Breast epithelium (tissue), 4 donors: ENCODE data around the gene DNAH9. TPM values are rescaled to one million over a fixed set of nuclear protein-coding genes. Genes with fewer than 3 reads are reported as not detected.

Experiments used
- DNase-seq, 2 donors: peaks; one replicate each; pipeline ENCODE4 v3.0.0-alpha.2; 2019; ENCODE audit warnings: low spot score in 2 of 2
- H3K27ac ChIP-seq, 2 donors: fragments of 200-600 bp; sonication (generic) in 1 of 2; one replicate each; pipeline ENCODE4 v1.5.1; 2016 to 2019; ENCODE audit warnings: mild to moderate bottlenecking in 1 of 2
- H3K27me3 ChIP-seq, 2 donors: fragments of 200-600 bp; sonication (generic) in 1 of 2; one replicate each; pipeline versions ENCODE4 v1.5.1 to v1.6.0; 2017 to 2019; ENCODE audit warnings: control low read depth in 1 of 2, mild to moderate bottlenecking in 1 of 2
- H3K36me3 ChIP-seq: fragments of 200-600 bp; one replicate; pipeline ENCODE4 v1.5.1; 2019
- H3K4me1 ChIP-seq, 2 donors: fragments of 200-600 bp; sonication (generic); one replicate each; pipeline ENCODE4 v1.5.1; 2016 to 2019; ENCODE audit warnings: control low read depth in 1 of 2
- H3K4me3 ChIP-seq, 3 donors: fragments of 200-600 bp; sonication (generic); 1 replicate in 2 of 3; 2 replicates in 1 of 3; pipeline ENCODE4 v1.5.1; 2016 to 2019; ENCODE audit warnings: mild to moderate bottlenecking in 3 of 3, moderate library complexity in 2 of 3
- H3K9me3 ChIP-seq, 2 donors: fragments of 200-600 bp; sonication (generic) in 1 of 2; one replicate each; pipeline ENCODE4 v1.5.1; 2016 to 2019; ENCODE audit warnings: control low read depth in 1 of 2
- CTCF ChIP-seq, 3 donors: fragments of 450-650 bp; IDR thresholded peaks; one replicate each; pipeline ENCODE4 v1.5.1; 2016 to 2017; ENCODE audit warnings: antibody characterized with exemption in 3 of 3, mild to moderate bottlenecking in 3 of 3, moderate library complexity in 3 of 3
- POLR2A ChIP-seq: fragments of 450-650 bp; IDR thresholded peaks from one replicate; pipeline ENCODE4 v1.6.1; 2016; ENCODE audit warnings: antibody characterized with exemption, mild to moderate bottlenecking, moderate library complexity
- POLR2AphosphoS5 ChIP-seq, 3 donors: sonication (generic); formaldehyde crosslinking; IDR thresholded peaks; one replicate each; pipeline ENCODE4 v1.6.1; 2017; ENCODE audit warnings: antibody characterized with exemption in 3 of 3
- intact Hi-C: fragments of 100-400 bp; cut with DNase I; formaldehyde crosslinking; loops from one replicate; pipeline ENCODE4 v1.15.1; 2023; ENCODE audit warnings: low total_unique reads
- total RNA-seq, 3 donors: library from RNA; depleted of rRNA; stranded (reverse); fragments of >200 nt; gene quantifications; one replicate each; pipeline ENCODE4 v1.1.0, GENCODE V29; 2016

DNAH9 gene
- total RNA-seq, 3 donors from 2014 or later = 0.66 to 3.5 (median 1.2) TPM

- H3K4me3 ChIP-seq = no peak overlapping the region
- no peak for DNase-seq
- no peaks in the 10 kb centered on the region for H3K36me3 ChIP-seq
- TF ChIP-seq POLR2AphosphoS5 (IDR thresholded peaks at IDR 0.05) (no peak), POLR2A (no peak), CTCF (IDR thresholded peaks at IDR 0.05) (no peak)
- H3K9me3 ChIP-seq = no peaks in the 10 kb centered on the region
- H3K27me3 ChIP-seq = no peaks in the 10 kb centered on the region
- intact Hi-C loops = no loop called here
- H3K4me1 ChIP-seq = no peaks in the 10 kb centered on the region
- no peak overlapping the region for H3K27ac ChIP-seq
Observed at GRCh38 chr17:11823862-11824261, 225.6 kb downstream of the DNAH9 start.

- Histone ChIP-seq H3K27me3 (no peaks in the 10 kb centered on the region), H3K4me3 (no peak overlapping the region), H3K36me3 (no peaks in the 10 kb centered on the region), H3K9me3 (no peaks in the 10 kb centered on the region), H3K4me1 (no peaks in the 10 kb centered on the region), H3K27ac (no peak overlapping the region)
- intact Hi-C loops = no loop called here
- no peak for DNase-seq
- no peak for TF ChIP-seq CTCF (IDR thresholded peaks at IDR 0.05)
- no peak for TF ChIP-seq POLR2A
- TF ChIP-seq POLR2AphosphoS5 (IDR thresholded peaks at IDR 0.05) = no peak
Observed at GRCh38 chr17:11825572-11826209, 227.4 kb downstream of the DNAH9 start.

- TF ChIP-seq CTCF (IDR thresholded peaks at IDR 0.05) = no peak
- no peak for TF ChIP-seq POLR2A
- no peak for TF ChIP-seq POLR2AphosphoS5 (IDR thresholded peaks at IDR 0.05)
- Histone ChIP-seq H3K27ac (no peak overlapping the region), H3K9me3 (no peaks in the 10 kb centered on the region), H3K4me3 (no peak overlapping the region), H3K4me1 (no peaks in the 10 kb centered on the region), H3K36me3 (no peaks in the 10 kb centered on the region), H3K27me3 (no peaks in the 10 kb centered on the region)
- no peak for DNase-seq
- intact Hi-C loops = no loop called here
Observed at GRCh38 chr17:11832401-11833137, 234.3 kb downstream of the DNAH9 start.

GRCh38 chr17:11836508-11836907, 238.2 kb downstream of the DNAH9 start:
- intact Hi-C loops = no loop called here
- TF ChIP-seq POLR2A = no peak
- no peak for TF ChIP-seq CTCF (IDR thresholded peaks at IDR 0.05)
- no peak for TF ChIP-seq POLR2AphosphoS5 (IDR thresholded peaks at IDR 0.05)

GRCh38 chr17:11840052-11840451, 241.8 kb downstream of the DNAH9 start:
- Histone ChIP-seq H3K4me1 (no peaks in the 10 kb centered on the region), H3K9me3 (no peaks in the 10 kb centered on the region), H3K27me3 (no peaks in the 10 kb centered on the region), H3K4me3 (no peak overlapping the region), H3K27ac (no peak overlapping the region), H3K36me3 (no peaks in the 10 kb centered on the region)
- no peak for DNase-seq
- no peak for TF ChIP-seq POLR2A
- no peak for TF ChIP-seq POLR2AphosphoS5 (IDR thresholded peaks at IDR 0.05)
- TF ChIP-seq CTCF (IDR thresholded peaks at IDR 0.05) = no peak
- intact Hi-C loops = no loop called here

More at GRCh38 chr17:11836508-11836907, 238.2 kb downstream of the DNAH9 start:
- H3K4me3 ChIP-seq = no peak overlapping the region
- no peaks in the 10 kb centered on the region for H3K27me3 ChIP-seq
- no peaks in the 10 kb centered on the region for H3K36me3 ChIP-seq
- H3K9me3 ChIP-seq = no peaks in the 10 kb centered on the region
- H3K4me1 ChIP-seq = no peaks in the 10 kb centered on the region
- H3K27ac ChIP-seq = no peak overlapping the region
- no peak for DNase-seq
